AG08395 (cell line): Measurements from ENCODE around the gene LRRC58.
"Not testable (repeated sequence)": the region's sequence is repeated elsewhere in the genome, so short reads cannot be mapped to it uniquely, and the experiment has no call there.

Source experiments
- DNase-seq: peaks from one replicate; pipeline ENCODE4 v3.0.0; 2012; ENCODE audit warnings: mixed read lengths, low spot score

The LRRC58 gene

GRCh38 chr3:120339362-120339761, 9.8 kb downstream of the LRRC58 start:
- no peak for DNase-seq

- no peak for DNase-seq
These were observed 10.6 kb downstream of the LRRC58 start for GRCh38 chr3:120338517-120338916.

- no peak for DNase-seq
These were observed 16.5 kb downstream of the LRRC58 start for GRCh38 chr3:120332646-120333045.

GRCh38 chr3:120331076-120331475, 18.1 kb downstream of the LRRC58 start:
- DNase-seq: no peak

- no peak for DNase-seq
These were observed 22.4 kb downstream of the LRRC58 start for GRCh38 chr3:120326784-120327183.

GRCh38 chr3:120324190-120324589, 25.0 kb downstream of the LRRC58 start:
- DNase-seq: peak; percentile 11

- DNase-seq: not testable (repeated sequence)
These were observed 25.4 kb downstream of the LRRC58 start for GRCh38 chr3:120323761-120324160.

GRCh38 chr3:120311863-120312794, 37.0 kb downstream of the LRRC58 start:
- no peak for DNase-seq

GRCh38 chr3:120306519-120307455, 42.4 kb downstream of the LRRC58 start:
- no peak for DNase-seq

- no peak for DNase-seq
These were observed 44.5 kb downstream of the LRRC58 start for GRCh38 chr3:120304616-120305015.

GRCh38 chr3:120302361-120302760, 46.8 kb downstream of the LRRC58 start:
- DNase-seq: no peak

- no peak for DNase-seq
These were observed 48.2 kb downstream of the LRRC58 start for GRCh38 chr3:120300971-120301370.

GRCh38 chr3:120299403-120299802, 49.8 kb downstream of the LRRC58 start:
- no peak for DNase-seq

GRCh38 chr3:120298996-120299395, 50.2 kb downstream of the LRRC58 start:
- DNase-seq: no peak

GRCh38 chr3:120291552-120291951, 57.6 kb downstream of the LRRC58 start:
- DNase-seq: not testable (repeated sequence)

- no peak for DNase-seq
These were observed 59.5 kb downstream of the LRRC58 start for GRCh38 chr3:120289636-120290035.

- no peak for DNase-seq
These were observed 62.7 kb downstream of the LRRC58 start for GRCh38 chr3:120286465-120286864.

- DNase-seq: no peak
These were observed 63.7 kb downstream of the LRRC58 start for GRCh38 chr3:120285508-120285841.

- peak; percentile 64 for DNase-seq
These were observed 64.2 kb downstream of the LRRC58 start, which contains the start of gene GPR156 for GRCh38 chr3:120284747-120285507. Gene GPR156, minus strand, starts transcription at chr3:120285222. Its CDS starts 41,124 bp downstream, at chr3:120244098.

- no peak for DNase-seq
These were observed 67.9 kb downstream of the LRRC58 start for GRCh38 chr3:120281261-120281660.

- DNase-seq: no peak
These were observed 68.6 kb downstream of the LRRC58 start for GRCh38 chr3:120280566-120280965.

GRCh38 chr3:120280026-120280425, 69.1 kb downstream of the LRRC58 start:
- no peak for DNase-seq
